K562 (cell line): ENCODE results near the gene STK17A. TPM values are rescaled to one million over a fixed set of nuclear protein-coding genes. Genes with fewer than 3 reads are reported as not detected.

Experiments used
- ATAC-seq: fragments of 200-7000 bp; cut with Tn5 transposase; 3 replicates; pipeline ENCODE4 v1.9.1; 2020; ENCODE audit warnings: moderate library complexity
- BruUV-seq: library from RNA; stranded (reverse); fragments of 400-500 nt; replicated peaks from 2 replicates; lab custom pipeline; 2021; lab: Mats Ljungman, UMichigan
- CTCF ChIA-PET: fragments of 300-600 bp; formaldehyde crosslinking; extraction: SDS; loops from one replicate; lab custom pipeline; 2021; ENCODE audit warnings: low intra/inter-chr PET ratio; lab: Yijun Ruan, JAX
- POLR2A ChIA-PET: fragments of 300-600, 350-650 bp; sonication (Branson Sonifier 250); formaldehyde crosslinking; extraction: SDS; loops from one replicate; lab custom pipeline; 2021; ENCODE audit warnings: antibody characterized with exemption, inconsistent platforms; lab: Yijun Ruan, JAX
- DNase-seq, 4 experiments: peaks; one replicate each; pipeline versions ENCODE4 v3.0.0 to v3.0.0-alpha.2; 2011 to 2018; ENCODE audit warnings: low spot score in 3 of 4, mixed read lengths in 3 of 4; ENCODE audit errors: extremely low read depth in 1 of 4
- FAIRE-seq: peaks from 2 replicates; lab custom pipeline; 2011; peaks lifted over from hg19 to GRCh38; lab: Jason Lieb, UNC
- H2AFZ ChIP-seq: 2 replicates; pipeline ENCODE4 v1.6.0; 2011; ENCODE audit warnings: low read depth, low read length, control low read depth, inconsistent platforms
- H3K27ac ChIP-seq: fragments of 200-600 bp; 3 replicates; pipeline ENCODE4 v1.8.0; 2011; ENCODE audit warnings: low read depth, mild to moderate bottlenecking, control low read depth, inconsistent platforms, low read length, moderate library complexity, mixed read lengths; ENCODE audit errors: extremely low read depth
- H3K27me3 ChIP-seq, 2 experiments: fragments of 300-600 bp in 1 of 2; 2 replicates in 1 of 2; 3 replicates in 1 of 2; pipeline versions ENCODE4 v1.6.0 to v1.8.0; 2011; ENCODE audit warnings: inconsistent platforms in 2 of 2, low read length in 2 of 2, mild to moderate bottlenecking in 1 of 2, mixed read lengths in 1 of 2, moderate library complexity in 1 of 2; ENCODE audit not compliant: control insufficient read depth in 2 of 2, insufficient read depth in 2 of 2
- H3K36me3 ChIP-seq: fragments of 300-600 bp; 3 replicates; pipeline ENCODE4 v1.8.0; 2011; ENCODE audit warnings: mild to moderate bottlenecking, low read length, inconsistent platforms; ENCODE audit not compliant: control insufficient read depth, insufficient read depth
- H3K4me1 ChIP-seq, 2 experiments: fragments of 200-600 bp in 1 of 2; replicated peaks in 1 of 2; 2 replicates in 1 of 2; 3 replicates in 1 of 2; pipeline versions ENCODE4 v1.5.1 to v1.8.0; 2011; ENCODE audit warnings: inconsistent platforms in 2 of 2, low read length in 2 of 2, mild to moderate bottlenecking in 1 of 2, mixed read lengths in 1 of 2, moderate library complexity in 1 of 2; ENCODE audit not compliant: control insufficient read depth in 2 of 2, insufficient read depth in 2 of 2
- H3K4me2 ChIP-seq: 2 replicates; pipeline ENCODE4 v1.6.1; 2011; ENCODE audit warnings: low read length, control low read depth, inconsistent platforms, mixed read lengths; ENCODE audit not compliant: insufficient read depth
- H3K4me3 ChIP-seq: fragments of 200-600 bp; sonication (generic), shearing (Covaris generic); 2 replicates; pipeline ENCODE4 v1.5.1; 2016; ENCODE audit warnings: control low read depth, inconsistent platforms
- H3K79me2 ChIP-seq: fragments of 200-600 bp; 3 replicates; pipeline ENCODE4 v1.8.0; 2011; ENCODE audit warnings: low read length, inconsistent platforms; ENCODE audit not compliant: control insufficient read depth, insufficient read depth
- H3K9ac ChIP-seq, 2 experiments: 2 replicates each; pipeline versions ENCODE4 v1.6.0 to v1.6.1; 2011; ENCODE audit warnings: low read depth in 2 of 2, low read length in 2 of 2, control low read depth in 1 of 2, inconsistent platforms in 1 of 2, mild to moderate bottlenecking in 1 of 2, mixed read lengths in 1 of 2; ENCODE audit not compliant: insufficient read depth in 1 of 2
- H3K9me1 ChIP-seq: one replicate; pipeline ENCODE4 v1.6.0; 2011; ENCODE audit warnings: inconsistent platforms, mild to moderate bottlenecking, low read length, moderate library complexity; ENCODE audit not compliant: control insufficient read depth, insufficient read depth
- H3K9me3 ChIP-seq: replicated peaks from 2 replicates; pipeline ENCODE4 v1.5.1; 2011; ENCODE audit warnings: low read depth, low read length, inconsistent platforms; ENCODE audit not compliant: control insufficient read depth, insufficient read depth
- H4K20me1 ChIP-seq: replicated peaks from 2 replicates; pipeline ENCODE4 v1.6.1; 2011; ENCODE audit warnings: low read length, inconsistent platforms, mixed read lengths; ENCODE audit not compliant: control insufficient read depth, insufficient read depth
- E4F1 ChIP-seq: fragments of 250-450 bp; sonication (Bioruptor Pico); IDR thresholded peaks from 2 replicates; pipeline ENCODE4 v1.5.0; 2021; ENCODE audit warnings: mild to moderate bottlenecking, borderline replicate concordance
- HNRNPK ChIP-seq: fragments of 200-400 bp; formaldehyde crosslinking; IDR thresholded peaks from one replicate; pipeline ENCODE4 v1.6.1; 2018; ENCODE audit warnings: mild to moderate bottlenecking, low read depth, low read length; ENCODE audit not compliant: poor library complexity, severe bottlenecking
- SETDB1 ChIP-seq: IDR thresholded peaks from one replicate; pipeline ENCODE4 v1.6.1; 2012; ENCODE audit warnings: low read length, control low read depth, inconsistent platforms
- TSHZ1 ChIP-seq: fragments of 250-450 bp; sonication (Bioruptor Pico); IDR thresholded peaks from 2 replicates; pipeline ENCODE4 v1.4.0; 2020; ENCODE audit warnings: mild to moderate bottlenecking, moderate library complexity
- ZNF280B ChIP-seq: fragments of 250-450 bp; sonication (Bioruptor Pico); IDR thresholded peaks from 2 replicates; pipeline ENCODE4 v1.5.1; 2021; ENCODE audit warnings: mild to moderate bottlenecking
- ZNF592 ChIP-seq: fragments of 450-650 bp; IDR thresholded peaks from 2 replicates; pipeline ENCODE4 v1.6.1; 2017; ENCODE audit warnings: antibody characterized with exemption, mild to moderate bottlenecking
- in situ Hi-C: fragments of 300-500 bp; cut with MboI; formaldehyde crosslinking; loops from 4 replicates; pipeline ENCODE4 v1.15.0; 2018; ENCODE audit warnings: inconsistent platforms, mixed read lengths
- intact Hi-C: fragments of 100-400 bp; cut with micrococcal nuclease; formaldehyde crosslinking; loops from 2 replicates; pipeline ENCODE4 v1.14.2; 2022
- polyA plus RNA-seq, 8 experiments: library from polyadenylated mRNA; depleted of rRNA in 4 of 8; stranded (reverse) in 5 of 8; unstranded in 3 of 8; fragments of >200 nt; fragmentation: Nextera tagmentation in 2 of 8; fragmentation: Illumina TruSeq in 1 of 8; extraction: Ambion mirVana in 2 of 8; extraction: Trizol in 1 of 8; gene quantifications; 2 replicates each; pipeline versions ENCODE4 v1.2.1 to v1.2.3, GENCODE V29; 2011 to 2014; ENCODE audit warnings: inconsistent platforms in 1 of 8, missing spikeins in 1 of 8
- total RNA-seq, 7 experiments: library from RNA; depleted of rRNA in 6 of 7; stranded (reverse); fragments of >200 nt in 6 of 7; fragmentation: Illumina TruSeq in 2 of 7; extraction: Trizol in 2 of 7; gene quantifications; 2 replicates each; pipeline versions ENCODE4 v1.2.1 to v1.2.3, GENCODE V29; 2011 to 2021; ENCODE audit warnings: low replicate concordance in 1 of 7

Gene STK17A
- total and polyA plus RNA-seq, 9 of the 15 experiments (the other 6 are each of a cell fraction or from before 2014, with no cell fraction given) = 3.4 to 16.3 (median 13.2) TPM

GRCh38 chr7:43664681-43665080 is 81.8 kb downstream of the STK17A start (continued):
- TF ChIP-seq HNRNPK = no peak
- TF ChIP-seq, all 486 proteins: peak for 0

- ChIA-PET CTCF (no interaction called here), POLR2A (no interaction called here)
- FAIRE-seq (no peak), ATAC-seq (no peak), DNase-seq (no peak)
- in situ Hi-C loops = no loop called here
- Histone ChIP-seq H3K79me2 (peaks cover 90% of the 10 kb centered on the region), H4K20me1 (no peaks in the 10 kb centered on the region; the same call in 1 of the 2 replicates), H3K27ac (no peak overlapping the region), H3K36me3 (peaks cover 16% of the 10 kb centered on the region), H3K9me3 (no peaks in the 10 kb centered on the region; the same call in 1 of the 2 replicates), H3K9me1 (no peaks in the 10 kb centered on the region), H3K4me3 (no peak overlapping the region), H3K27me3 (no peaks in the 10 kb centered on the region), H3K9ac (no peak overlapping the region), H3K4me2 (no peak overlapping the region), H3K4me1 (no peaks in the 10 kb centered on the region), H2AFZ (no peak overlapping the region)
- intact Hi-C loops = no loop called here
- no TSS peak for BruUV-seq
- TF ChIP-seq ZNF280B (CRISPR knock-in tag) = no peak
- no peak for TF ChIP-seq ZNF592
- no peak for TF ChIP-seq TSHZ1
- no peak for TF ChIP-seq E4F1
- TF ChIP-seq SETDB1 = no peak
Measured at GRCh38 chr7:43666938-43667337, 84.0 kb downstream of the STK17A start.
